IMR-90 (cell line): Measurements from ENCODE around the gene SYT2.

Experiments
- CEBPB ChIP-seq: IDR thresholded peaks from 2 replicates; pipeline ENCODE4 v1.6.1; 2012; ENCODE audit warnings: low read depth, low read length, improper control_type of control experiment
- MAFK ChIP-seq: IDR thresholded peaks from 2 replicates; pipeline ENCODE4 v1.6.1; 2012; ENCODE audit warnings: low read depth, low read length, improper control_type of control experiment
- MXI1 ChIP-seq: IDR thresholded peaks from 2 replicates; pipeline ENCODE4 v1.6.1; 2012; ENCODE audit warnings: low read depth, mild to moderate bottlenecking, low read length, moderate library complexity, borderline replicate concordance
- POLR2A ChIP-seq: IDR thresholded peaks from 2 replicates; pipeline ENCODE4 v1.6.1; 2012; ENCODE audit warnings: mild to moderate bottlenecking, low read depth, low read length
- RCOR1 ChIP-seq: IDR thresholded peaks from 2 replicates; pipeline ENCODE4 v1.6.1; 2012; ENCODE audit warnings: mild to moderate bottlenecking, low read length, improper control_type of control experiment; ENCODE audit not compliant: insufficient replicate concordance
- TF ChIP-seq, protein P1 (sequence below): conservative IDR thresholded peaks from 2 replicates; pipeline ENCODE4 v1.5.1; 2012; ENCODE audit warnings: mild to moderate bottlenecking, low read depth, low read length, improper control_type of control experiment
- TF ChIP-seq, protein P2 (sequence below): fragments of 150-350 bp; IDR thresholded peaks from 2 replicates; pipeline ENCODE4 v1.6.1; 2016; ENCODE audit warnings: low read depth, mild to moderate bottlenecking, low read length, moderate library complexity, borderline replicate concordance
- TF ChIP-seq, protein P3 (sequence below): fragments of 150-350 bp; IDR thresholded peaks from 2 replicates; pipeline ENCODE4 v1.6.1; 2017; ENCODE audit warnings: mild to moderate bottlenecking, antibody characterized with exemption, low read length, low read depth

DNA sequence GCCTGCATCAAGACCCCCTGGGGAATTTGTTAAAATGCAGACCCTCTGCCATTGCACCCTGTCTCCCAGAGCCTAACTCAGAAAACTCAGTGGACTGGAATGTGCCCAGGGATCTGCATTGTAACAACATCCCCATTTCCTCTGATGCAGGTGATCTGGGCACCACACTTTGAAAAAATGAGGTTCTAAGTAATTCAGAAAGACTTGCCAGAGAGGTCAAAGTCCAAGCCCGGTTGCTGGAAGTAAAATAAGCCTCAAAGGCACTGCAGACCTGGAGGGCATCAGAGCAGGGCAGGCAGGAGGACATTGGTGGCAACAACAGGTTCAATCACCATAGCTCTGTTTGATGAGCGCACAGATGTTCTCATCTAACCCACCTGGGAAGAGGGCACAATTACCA is 90.7 kb downstream of the SYT2 start:
- TF ChIP-seq, protein P1, sequence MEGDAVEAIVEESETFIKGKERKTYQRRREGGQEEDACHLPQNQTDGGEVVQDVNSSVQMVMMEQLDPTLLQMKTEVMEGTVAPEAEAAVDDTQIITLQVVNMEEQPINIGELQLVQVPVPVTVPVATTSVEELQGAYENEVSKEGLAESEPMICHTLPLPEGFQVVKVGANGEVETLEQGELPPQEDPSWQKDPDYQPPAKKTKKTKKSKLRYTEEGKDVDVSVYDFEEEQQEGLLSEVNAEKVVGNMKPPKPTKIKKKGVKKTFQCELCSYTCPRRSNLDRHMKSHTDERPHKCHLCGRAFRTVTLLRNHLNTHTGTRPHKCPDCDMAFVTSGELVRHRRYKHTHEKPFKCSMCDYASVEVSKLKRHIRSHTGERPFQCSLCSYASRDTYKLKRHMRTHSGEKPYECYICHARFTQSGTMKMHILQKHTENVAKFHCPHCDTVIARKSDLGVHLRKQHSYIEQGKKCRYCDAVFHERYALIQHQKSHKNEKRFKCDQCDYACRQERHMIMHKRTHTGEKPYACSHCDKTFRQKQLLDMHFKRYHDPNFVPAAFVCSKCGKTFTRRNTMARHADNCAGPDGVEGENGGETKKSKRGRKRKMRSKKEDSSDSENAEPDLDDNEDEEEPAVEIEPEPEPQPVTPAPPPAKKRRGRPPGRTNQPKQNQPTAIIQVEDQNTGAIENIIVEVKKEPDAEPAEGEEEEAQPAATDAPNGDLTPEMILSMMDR = no peak
- no peak for TF ChIP-seq POLR2A
- TF ChIP-seq CEBPB = no peak
- TF ChIP-seq, protein P2, sequence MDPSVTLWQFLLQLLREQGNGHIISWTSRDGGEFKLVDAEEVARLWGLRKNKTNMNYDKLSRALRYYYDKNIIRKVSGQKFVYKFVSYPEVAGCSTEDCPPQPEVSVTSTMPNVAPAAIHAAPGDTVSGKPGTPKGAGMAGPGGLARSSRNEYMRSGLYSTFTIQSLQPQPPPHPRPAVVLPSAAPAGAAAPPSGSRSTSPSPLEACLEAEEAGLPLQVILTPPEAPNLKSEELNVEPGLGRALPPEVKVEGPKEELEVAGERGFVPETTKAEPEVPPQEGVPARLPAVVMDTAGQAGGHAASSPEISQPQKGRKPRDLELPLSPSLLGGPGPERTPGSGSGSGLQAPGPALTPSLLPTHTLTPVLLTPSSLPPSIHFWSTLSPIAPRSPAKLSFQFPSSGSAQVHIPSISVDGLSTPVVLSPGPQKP = no peak
- no peak for TF ChIP-seq MAFK
- TF ChIP-seq, protein P3, sequence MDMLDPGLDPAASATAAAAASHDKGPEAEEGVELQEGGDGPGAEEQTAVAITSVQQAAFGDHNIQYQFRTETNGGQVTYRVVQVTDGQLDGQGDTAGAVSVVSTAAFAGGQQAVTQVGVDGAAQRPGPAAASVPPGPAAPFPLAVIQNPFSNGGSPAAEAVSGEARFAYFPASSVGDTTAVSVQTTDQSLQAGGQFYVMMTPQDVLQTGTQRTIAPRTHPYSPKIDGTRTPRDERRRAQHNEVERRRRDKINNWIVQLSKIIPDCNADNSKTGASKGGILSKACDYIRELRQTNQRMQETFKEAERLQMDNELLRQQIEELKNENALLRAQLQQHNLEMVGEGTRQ = no peak
- TF ChIP-seq MXI1 = no peak
- no peak for TF ChIP-seq RCOR1
